ENCODE results near the gene PDE11A.

DNA sequence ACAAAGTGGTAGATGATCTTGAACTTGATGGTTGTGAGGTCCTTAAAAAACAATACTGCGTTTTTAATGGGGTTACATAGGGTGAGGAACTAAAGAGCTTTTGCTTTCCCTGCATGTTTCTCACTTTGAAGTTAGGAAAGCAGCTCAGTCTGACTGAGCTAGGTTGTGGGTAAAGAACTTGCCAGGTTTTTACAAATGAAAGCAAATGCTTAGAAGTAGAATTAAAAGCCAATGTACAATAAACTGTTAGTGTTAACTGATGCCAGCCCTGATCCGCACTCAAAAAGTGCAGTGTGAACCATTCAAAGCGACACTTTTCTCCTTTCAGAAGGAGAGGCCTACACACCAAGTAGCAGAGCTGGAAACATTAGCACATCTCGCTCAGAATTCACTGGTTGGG is 409.7 kb downstream of the PDE11A start:
- no peak for TF ChIP-seq CTCF (IDR thresholded peaks at IDR 0.05 in 8 of 11, conservative IDR thresholded peaks at IDR 0.05 in 3 of 11)
- TF ChIP-seq POLR2A (IDR thresholded peaks at IDR 0.05), result no peak
- TF ChIP-seq POLR2AphosphoS5 (IDR thresholded peaks at IDR 0.05), result no peak
